HCT116 (cell line): ENCODE data around the gene TJP2. TPM values are rescaled to one million over a fixed set of nuclear protein-coding genes. Genes with fewer than 3 reads are reported as not detected.

Experiments used
- ATAC-seq: fragments of 200-7000 bp; cut with Tn5 transposase; 2 replicates; pipeline ENCODE4 v1.9.1; 2020; ENCODE audit warnings: mild to moderate bottlenecking, moderate library complexity
- BruUV-seq: library from RNA; stranded (reverse); fragments of 400-500 nt; replicated peaks from 2 replicates; lab custom pipeline; 2021; lab: Mats Ljungman, UMichigan
- CTCF ChIA-PET: fragments of 300-600 bp; sonication (Branson Sonifier 250); formaldehyde crosslinking; loops from one replicate; lab custom pipeline; 2021; ENCODE audit warnings: antibody characterized with exemption; lab: Charles Lee
- POLR2A ChIA-PET: fragments of 300-600, 350-600 bp; sonication (Branson Sonifier 250); formaldehyde crosslinking; loops from one replicate; lab custom pipeline; 2021; ENCODE audit warnings: antibody characterized with exemption; lab: Charles Lee
- RAD21 ChIA-PET, 2 experiments: fragments of 300-600 bp; sonication (Branson Sonifier 250); formaldehyde crosslinking; loops; one replicate each; lab custom pipeline; 2023; ENCODE audit warnings: low total read pairs in 2 of 2; ENCODE audit not compliant: uncharacterized antibody in 2 of 2, unreplicated experiment in 2 of 2, low non-redundant PET in 1 of 2; lab: Charles Lee
- DNase-seq: peaks from one replicate; pipeline ENCODE4 v3.0.0-alpha.2; 2010; ENCODE audit warnings: low read depth, low spot score
- H2AFZ ChIP-seq: fragments of 200-600 bp; shearing (Covaris generic), sonication (generic); 2 replicates; pipeline ENCODE4 v1.6.1; 2017; ENCODE audit warnings: low read depth, mixed run types, mixed read lengths, antibody characterized with exemption, low read length; ENCODE audit not compliant: poor library complexity, severe bottlenecking
- H3K27ac ChIP-seq: 2 replicates; pipeline ENCODE4 v1.5.1; 2012; ENCODE audit warnings: low read depth, low read length
- H3K27me3 ChIP-seq: fragments of 200-600 bp; sonication (generic); 2 replicates; pipeline ENCODE4 v1.6.1; 2016; ENCODE audit warnings: mixed run types, low read length, mixed read lengths; ENCODE audit not compliant: insufficient read depth
- H3K36me3 ChIP-seq, 2 experiments: fragments of 200-500 bp in 1 of 2; fragments of 200-600 bp in 1 of 2; sonication (Bioruptor generic) in 1 of 2; sonication (generic) in 1 of 2; 2 replicates each; pipeline versions ENCODE4 v1.5.1 to v1.6.1; 2014 to 2016; ENCODE audit warnings: low read length in 2 of 2, inconsistent platforms in 1 of 2, mixed read lengths in 1 of 2, mixed run types in 1 of 2; ENCODE audit not compliant: insufficient read depth in 2 of 2, control insufficient read depth in 1 of 2
- H3K4me1 ChIP-seq, 2 experiments: fragments of 200-600 bp in 1 of 2; sonication (generic) in 1 of 2; 2 replicates each; pipeline versions ENCODE4 v1.5.1 to v1.6.1; 2012 to 2017; ENCODE audit warnings: low read length in 2 of 2, inconsistent platforms in 1 of 2, mild to moderate bottlenecking in 1 of 2, mixed read lengths in 1 of 2, mixed run types in 1 of 2, moderate library complexity in 1 of 2; ENCODE audit not compliant: insufficient read depth in 2 of 2, control insufficient read depth in 1 of 2
- H3K4me2 ChIP-seq: fragments of 200-600 bp; sonication (generic); 2 replicates; pipeline ENCODE4 v1.6.1; 2017; ENCODE audit warnings: mixed run types, low read length, mixed read lengths
- H3K4me3 ChIP-seq, 2 experiments: fragments of 200-600 bp in 1 of 2; sonication (generic) in 1 of 2; replicated peaks in 1 of 2; 2 replicates each; pipeline ENCODE4 v1.5.1; 2011 to 2016; ENCODE audit warnings: low read length in 2 of 2, control low read depth in 1 of 2, low read depth in 1 of 2, mild to moderate bottlenecking in 1 of 2, mixed read lengths in 1 of 2, mixed run types in 1 of 2
- H3K79me2 ChIP-seq: fragments of 200-600 bp; sonication (generic); 2 replicates; pipeline ENCODE4 v1.6.1; 2017; ENCODE audit warnings: mild to moderate bottlenecking, mixed run types, low read length, moderate library complexity, mixed read lengths; ENCODE audit not compliant: insufficient read depth
- H3K9ac ChIP-seq: fragments of 200-600 bp; sonication (generic); 2 replicates; pipeline ENCODE4 v1.6.1; 2016; ENCODE audit warnings: low read length, mixed read lengths
- H3K9me2 ChIP-seq: fragments of 200-600 bp; sonication (generic), shearing (Covaris generic); 2 replicates; pipeline ENCODE4 v1.6.1; 2017; ENCODE audit warnings: mixed run types, mild to moderate bottlenecking, moderate library complexity; ENCODE audit not compliant: insufficient read depth
- H3K9me3 ChIP-seq, 2 experiments: fragments of 200-500 bp in 1 of 2; fragments of 200-600 bp in 1 of 2; sonication (Bioruptor generic) in 1 of 2; sonication (generic) in 1 of 2; 2 replicates each; pipeline ENCODE4 v1.6.1; 2014 to 2017; ENCODE audit warnings: low read length in 2 of 2, mixed read lengths in 2 of 2, inconsistent platforms in 1 of 2, low read depth in 1 of 2, mild to moderate bottlenecking in 1 of 2, mixed run types in 1 of 2, moderate library complexity in 1 of 2; ENCODE audit not compliant: control insufficient read depth in 1 of 2, insufficient read depth in 1 of 2
- H4K20me1 ChIP-seq: fragments of 200-600 bp; sonication (generic), shearing (Covaris generic); 2 replicates; pipeline ENCODE4 v1.6.1; 2017; ENCODE audit warnings: mixed run types, mild to moderate bottlenecking, moderate library complexity; ENCODE audit not compliant: insufficient read depth
- ATF3 ChIP-seq: IDR thresholded peaks from 2 replicates; pipeline ENCODE4 v1.6.1; 2012
- CBX3 ChIP-seq: IDR thresholded peaks from 2 replicates; pipeline ENCODE4 v1.6.1; 2012; ENCODE audit warnings: low read depth
- CEBPB ChIP-seq: IDR thresholded peaks from 2 replicates; pipeline ENCODE4 v1.6.1; 2012; ENCODE audit warnings: low read depth
- CTCF ChIP-seq, 3 experiments: fragments of 200-600 bp in 1 of 3; sonication (generic) in 1 of 3; IDR thresholded peaks in 2 of 3; conservative IDR thresholded peaks in 1 of 3; 2 replicates each; pipeline ENCODE4 v1.5.1; 2012 to 2017; ENCODE audit warnings: low read depth in 2 of 3, low read length in 2 of 3, antibody characterized with exemption in 1 of 3, borderline replicate concordance in 1 of 3, control low read depth in 1 of 3, mild to moderate bottlenecking in 1 of 3, mixed read lengths in 1 of 3, mixed run types in 1 of 3, moderate library complexity in 1 of 3; ENCODE audit not compliant: insufficient read depth in 1 of 3
- ELF1 ChIP-seq: IDR thresholded peaks from 2 replicates; pipeline ENCODE4 v1.6.1; 2012; ENCODE audit warnings: low read depth, borderline replicate concordance
- FOSL1 ChIP-seq: IDR thresholded peaks from 2 replicates; pipeline ENCODE4 v1.6.1; 2012; ENCODE audit warnings: low read depth
- JUND ChIP-seq: IDR thresholded peaks from 2 replicates; pipeline ENCODE4 v1.6.1; 2012
- MAX ChIP-seq: IDR thresholded peaks from 2 replicates; pipeline ENCODE4 v1.6.1; 2012
- POLR2A ChIP-seq: IDR thresholded peaks from 2 replicates; pipeline ENCODE4 v1.7.0; 2011; ENCODE audit warnings: borderline replicate concordance; ENCODE audit not compliant: insufficient read depth, insufficient read length; ENCODE audit errors: extremely low read depth
- POLR2AphosphoS5 ChIP-seq: IDR thresholded peaks from 2 replicates; pipeline ENCODE4 v1.6.1; 2011; ENCODE audit warnings: mild to moderate bottlenecking, low read depth, low read length, moderate library complexity
- SIN3A ChIP-seq: IDR thresholded peaks from 2 replicates; pipeline ENCODE4 v1.6.1; 2012; ENCODE audit warnings: low read depth
- SP1 ChIP-seq: IDR thresholded peaks from 2 replicates; pipeline ENCODE4 v1.6.1; 2012; ENCODE audit warnings: low read depth
- SRF ChIP-seq: IDR thresholded peaks from 2 replicates; pipeline ENCODE4 v1.6.1; 2012; ENCODE audit warnings: low read depth
- TCF7L2 ChIP-seq: IDR thresholded peaks from 2 replicates; pipeline ENCODE4 v1.7.0; 2011; ENCODE audit warnings: borderline replicate concordance, inconsistent platforms; ENCODE audit not compliant: insufficient read depth, insufficient read length; ENCODE audit errors: extremely low read depth
- YY1 ChIP-seq: IDR thresholded peaks from 2 replicates; pipeline ENCODE4 v1.6.1; 2011; ENCODE audit warnings: low read length, low read depth, moderate library complexity, mild to moderate bottlenecking; ENCODE audit not compliant: insufficient replicate concordance; ENCODE audit errors: extremely low read depth
- ZBTB33 ChIP-seq: IDR thresholded peaks from 2 replicates; pipeline ENCODE4 v1.6.1; 2011; ENCODE audit warnings: mild to moderate bottlenecking, low read length, moderate library complexity; ENCODE audit not compliant: insufficient replicate concordance; ENCODE audit errors: extremely low read depth
- intact Hi-C: fragments of 100-400 bp; cut with micrococcal nuclease; formaldehyde crosslinking; loops from 2 replicates; pipeline ENCODE4 v1.10.0; 2022
- total RNA-seq: library from RNA; stranded (reverse); gene quantifications from one replicate; pipeline ENCODE4 v1.2.1, GENCODE V29; 2021; ENCODE audit not compliant: unreplicated experiment

TJP2 gene
- total RNA-seq, 1 experiment from 2014 or later = 39.7 TPM

GRCh38 chr9:69143291-69143690 lies 30.8 kb upstream of the TJP2 start:
- Histone ChIP-seq H3K27me3 (no peaks in the 10 kb centered on the region), H3K9ac (no peak overlapping the region), H2AFZ (no peak overlapping the region), H3K4me3 (no peak overlapping the region), H4K20me1 (no peaks in the 10 kb centered on the region), H3K4me1 (no peaks in the 10 kb centered on the region), H3K9me3 (no peaks in the 10 kb centered on the region), H3K79me2 (peaks cover 5% of the 10 kb centered on the region; the same call in 1 of the 2 replicates), H3K27ac (no peak overlapping the region), H3K9me2 (no peaks in the 10 kb centered on the region), H3K4me2 (no peak overlapping the region), H3K36me3 (no peaks in the 10 kb centered on the region)
- no TSS peak for BruUV-seq
- POLR2A ChIA-PET = interaction anchor here (1.4 kb wide), 1 partner anchor 38 kb away, joined by 3 read pairs; no protein-coding TSS in a partner anchor
- ATAC-seq = no peak
- intact Hi-C loops = no loop called here
- CTCF ChIA-PET = no interaction called here
- DNase-seq = no peak
- RAD21 ChIA-PET = no interaction called here
- TF ChIP-seq JUND (no peak), POLR2AphosphoS5 (no peak), POLR2A (no peak), CEBPB (no peak), FOSL1 (no peak), ZBTB33 (no peak), CBX3 (no peak), CTCF (IDR thresholded peaks at IDR 0.05 in 2 of 3, conservative IDR thresholded peaks at IDR 0.05 in 1 of 3; ENCODE audit: borderline replicate concordance in 1 of 3, insufficient read depth in 1 of 3, low read depth in 2 of 3, low read length in 2 of 3) (no peak), SRF (no peak), ATF3 (no peak), SP1 (no peak), SIN3A (no peak), TCF7L2 (no peak), YY1 (no peak), ELF1 (no peak), MAX (no peak)
